PC-9 (cell line): Measurements from ENCODE around the gene CRYBG1.

ENCODE experiments used
- EZH2 ChIP-seq: fragments of 200-600 bp; sonication (generic); IDR thresholded peaks from 2 replicates; pipeline ENCODE4 v1.8.0; 2017; ENCODE audit warnings: antibody characterized with exemption, low read depth
- TF ChIP-seq, protein P1 (sequence below): fragments of 200-600 bp; sonication (generic); conservative IDR thresholded peaks from 2 replicates; pipeline ENCODE4 v1.6.1; 2017; ENCODE audit warnings: mixed run types, antibody characterized with exemption, mild to moderate bottlenecking, moderate library complexity

DNA sequence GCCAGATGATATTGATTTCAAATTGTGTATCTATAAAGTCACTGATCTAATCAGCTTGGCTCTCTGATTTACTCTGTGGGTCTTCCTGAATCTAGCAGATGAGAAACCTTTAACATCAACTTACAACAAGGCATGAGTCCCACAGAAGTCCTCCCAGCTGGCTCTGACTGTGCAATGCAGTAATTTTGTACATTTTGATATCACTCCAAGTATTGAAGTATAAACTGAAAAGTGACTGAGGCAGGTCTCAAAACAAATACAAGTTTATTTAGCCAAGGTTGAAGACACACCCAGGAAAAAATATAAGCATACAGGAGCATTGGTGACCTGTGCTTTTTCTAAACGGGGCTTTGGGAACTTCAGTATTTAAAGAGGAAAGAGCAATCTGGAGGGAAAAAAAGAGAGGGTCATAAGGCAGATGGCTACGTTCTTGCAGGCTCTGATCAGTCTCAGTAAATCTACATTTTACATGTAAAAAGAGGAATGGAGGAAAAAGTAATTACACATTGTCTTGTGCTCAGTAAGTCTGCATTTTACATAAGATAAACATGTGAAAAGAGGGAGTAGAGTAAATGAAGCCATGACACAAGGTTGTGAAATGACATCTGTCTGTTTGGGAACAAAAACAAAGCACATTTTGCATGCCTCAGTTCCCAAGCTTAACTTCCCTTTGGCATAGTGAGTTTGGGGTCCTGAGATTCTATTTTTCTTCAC is 59.5 kb downstream of the CRYBG1 start:
- TF ChIP-seq, protein P1, sequence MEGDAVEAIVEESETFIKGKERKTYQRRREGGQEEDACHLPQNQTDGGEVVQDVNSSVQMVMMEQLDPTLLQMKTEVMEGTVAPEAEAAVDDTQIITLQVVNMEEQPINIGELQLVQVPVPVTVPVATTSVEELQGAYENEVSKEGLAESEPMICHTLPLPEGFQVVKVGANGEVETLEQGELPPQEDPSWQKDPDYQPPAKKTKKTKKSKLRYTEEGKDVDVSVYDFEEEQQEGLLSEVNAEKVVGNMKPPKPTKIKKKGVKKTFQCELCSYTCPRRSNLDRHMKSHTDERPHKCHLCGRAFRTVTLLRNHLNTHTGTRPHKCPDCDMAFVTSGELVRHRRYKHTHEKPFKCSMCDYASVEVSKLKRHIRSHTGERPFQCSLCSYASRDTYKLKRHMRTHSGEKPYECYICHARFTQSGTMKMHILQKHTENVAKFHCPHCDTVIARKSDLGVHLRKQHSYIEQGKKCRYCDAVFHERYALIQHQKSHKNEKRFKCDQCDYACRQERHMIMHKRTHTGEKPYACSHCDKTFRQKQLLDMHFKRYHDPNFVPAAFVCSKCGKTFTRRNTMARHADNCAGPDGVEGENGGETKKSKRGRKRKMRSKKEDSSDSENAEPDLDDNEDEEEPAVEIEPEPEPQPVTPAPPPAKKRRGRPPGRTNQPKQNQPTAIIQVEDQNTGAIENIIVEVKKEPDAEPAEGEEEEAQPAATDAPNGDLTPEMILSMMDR: no peak
- no peak for TF ChIP-seq EZH2
